GM10266 (cell line): ENCODE results near the gene MR1.
A peak's percentile ranks its signal among the peaks of the same experiment; 100 is the strongest.

Source experiments
- DNase-seq: peaks from one replicate; pipeline ENCODE4 v3.0.0; 2012; ENCODE audit errors: extremely low spot score
- CTCF ChIP-seq: IDR thresholded peaks from 2 replicates; pipeline ENCODE4 v1.5.1; 2012; ENCODE audit warnings: mild to moderate bottlenecking, low read depth; ENCODE audit not compliant: control insufficient read depth, insufficient read depth; ENCODE audit errors: missing control alignments

Gene MR1

GRCh38 chr1:181016563-181016962, 17.2 kb upstream of the MR1 start:
- no peak for DNase-seq
- no peak for TF ChIP-seq CTCF

GRCh38 chr1:181018901-181019681, 14.7 kb upstream of the MR1 start:
- TF ChIP-seq CTCF: no peak
- DNase-seq: no peak

GRCh38 chr1:181021159-181021558, 12.6 kb upstream of the MR1 start:
- TF ChIP-seq CTCF: no peak
- no peak for DNase-seq

GRCh38 chr1:181021811-181022434, 11.9 kb upstream of the MR1 start:
- peak; percentile 5 for TF ChIP-seq CTCF
- DNase-seq: peak; percentile 75

- no peak for TF ChIP-seq CTCF
- DNase-seq: no peak
Observed at GRCh38 chr1:181023265-181024057, 10.3 kb upstream of the MR1 start.

GRCh38 chr1:181028196-181028595, 5.6 kb upstream of the MR1 start:
- no peak for DNase-seq
- no peak for TF ChIP-seq CTCF
